ENCODE data around the gene FLNC.

DNA sequence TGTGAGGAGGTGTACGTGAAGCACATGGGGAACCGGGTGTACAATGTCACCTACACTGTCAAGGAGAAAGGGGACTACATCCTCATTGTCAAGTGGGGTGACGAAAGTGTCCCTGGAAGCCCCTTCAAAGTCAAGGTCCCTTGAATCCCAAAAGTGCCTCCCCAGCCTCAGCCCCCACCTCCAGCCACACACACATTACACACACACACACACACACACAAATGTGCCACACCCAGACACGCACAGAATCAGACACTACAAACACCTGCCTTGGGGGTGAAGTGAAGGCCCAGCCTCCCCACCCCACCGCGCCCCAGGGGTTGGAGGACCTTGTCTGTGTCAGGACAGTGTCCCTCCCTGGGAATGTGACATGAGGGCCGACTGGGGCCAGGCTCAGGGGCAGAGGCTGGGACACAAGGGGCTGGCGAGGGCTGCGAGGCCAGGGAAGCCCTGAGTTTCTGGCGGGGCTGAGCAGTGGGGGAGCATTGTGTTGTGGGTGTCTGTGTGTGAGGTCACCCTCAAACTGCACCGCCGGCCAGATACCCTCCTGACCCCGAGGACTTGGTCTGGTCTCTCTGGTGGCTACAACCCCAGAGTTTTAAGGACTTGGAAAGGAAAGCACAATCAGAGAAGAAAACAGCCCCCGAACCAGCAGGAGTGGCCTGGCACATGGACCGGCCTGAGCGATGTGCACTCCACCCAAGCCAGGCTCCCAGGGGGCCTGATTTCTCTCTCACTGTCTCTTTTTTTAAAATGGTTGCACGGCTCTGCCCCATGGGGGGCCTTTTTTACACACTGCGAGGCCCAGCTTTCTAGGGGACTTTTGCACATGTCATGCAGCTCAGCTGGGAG, 28.4 kb downstream of the FLNC start:
- no peak for TF ChIP-seq CTCF (conservative IDR thresholded peaks at IDR 0.05; ENCODE audit: low read length)
- TF ChIP-seq EZH2phosphoT487 (IDR thresholded peaks at IDR 0.05; ENCODE audit: borderline replicate concordance), result no peak
